ENCODE data around the gene NALCN.

Gene NALCN

DNA sequence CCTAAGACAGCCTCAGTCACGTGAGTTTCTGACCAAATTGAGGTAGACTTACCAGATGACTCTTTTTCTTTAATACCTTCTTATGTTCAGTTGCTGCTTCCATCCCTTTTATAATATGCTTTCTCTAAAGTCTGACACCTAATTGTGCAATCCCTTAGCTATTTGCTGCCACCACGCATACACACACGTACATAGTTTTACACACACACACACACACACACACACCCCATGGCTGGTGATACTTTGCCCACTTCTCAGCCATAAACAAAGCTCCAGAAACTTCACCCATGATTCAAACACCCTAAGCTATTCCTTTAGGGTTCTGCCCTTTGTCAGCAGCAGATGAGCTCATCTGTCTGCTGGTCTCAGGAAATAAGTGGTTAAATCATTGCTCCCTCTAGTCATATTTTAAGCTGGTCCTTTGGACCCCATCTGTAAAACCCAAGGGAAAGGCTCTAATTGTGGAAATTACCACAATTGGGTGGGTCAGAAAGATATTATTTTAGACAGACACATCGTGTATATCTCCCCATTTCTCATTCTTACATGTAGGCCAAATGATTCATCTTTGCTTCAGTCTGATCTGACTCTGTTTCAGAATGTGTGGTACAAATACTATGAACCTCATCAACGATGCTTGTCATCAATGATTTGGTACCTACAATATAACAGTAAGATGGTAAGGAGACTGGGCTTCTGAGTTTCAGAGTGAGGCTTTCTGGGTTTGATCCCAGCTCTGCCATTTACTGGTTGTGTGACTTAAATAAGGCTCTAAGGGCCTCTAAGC is 69.2 kb downstream of the NALCN start:
- TF ChIP-seq TCF12 (IDR thresholded peaks at IDR 0.05; ENCODE audit: low read depth) = no peak
- TF ChIP-seq FOXM1 (IDR thresholded peaks at IDR 0.05; ENCODE audit: borderline replicate concordance, low read depth) = no peak
- TF ChIP-seq TEAD4 (IDR thresholded peaks at IDR 0.05) = no peak
- TF ChIP-seq NFIC (IDR thresholded peaks at IDR 0.05) = no peak
- no peak for TF ChIP-seq YY1 (IDR thresholded peaks at IDR 0.05; ENCODE audit: low read depth)
- TF ChIP-seq, protein P1, sequence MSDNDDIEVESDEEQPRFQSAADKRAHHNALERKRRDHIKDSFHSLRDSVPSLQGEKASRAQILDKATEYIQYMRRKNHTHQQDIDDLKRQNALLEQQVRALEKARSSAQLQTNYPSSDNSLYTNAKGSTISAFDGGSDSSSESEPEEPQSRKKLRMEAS (IDR thresholded peaks at IDR 0.05) = no peak
- TF ChIP-seq, protein P2, sequence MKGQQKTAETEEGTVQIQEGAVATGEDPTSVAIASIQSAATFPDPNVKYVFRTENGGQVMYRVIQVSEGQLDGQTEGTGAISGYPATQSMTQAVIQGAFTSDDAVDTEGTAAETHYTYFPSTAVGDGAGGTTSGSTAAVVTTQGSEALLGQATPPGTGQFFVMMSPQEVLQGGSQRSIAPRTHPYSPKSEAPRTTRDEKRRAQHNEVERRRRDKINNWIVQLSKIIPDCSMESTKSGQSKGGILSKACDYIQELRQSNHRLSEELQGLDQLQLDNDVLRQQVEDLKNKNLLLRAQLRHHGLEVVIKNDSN (IDR thresholded peaks at IDR 0.05) = no peak
- TF ChIP-seq, protein P3, sequence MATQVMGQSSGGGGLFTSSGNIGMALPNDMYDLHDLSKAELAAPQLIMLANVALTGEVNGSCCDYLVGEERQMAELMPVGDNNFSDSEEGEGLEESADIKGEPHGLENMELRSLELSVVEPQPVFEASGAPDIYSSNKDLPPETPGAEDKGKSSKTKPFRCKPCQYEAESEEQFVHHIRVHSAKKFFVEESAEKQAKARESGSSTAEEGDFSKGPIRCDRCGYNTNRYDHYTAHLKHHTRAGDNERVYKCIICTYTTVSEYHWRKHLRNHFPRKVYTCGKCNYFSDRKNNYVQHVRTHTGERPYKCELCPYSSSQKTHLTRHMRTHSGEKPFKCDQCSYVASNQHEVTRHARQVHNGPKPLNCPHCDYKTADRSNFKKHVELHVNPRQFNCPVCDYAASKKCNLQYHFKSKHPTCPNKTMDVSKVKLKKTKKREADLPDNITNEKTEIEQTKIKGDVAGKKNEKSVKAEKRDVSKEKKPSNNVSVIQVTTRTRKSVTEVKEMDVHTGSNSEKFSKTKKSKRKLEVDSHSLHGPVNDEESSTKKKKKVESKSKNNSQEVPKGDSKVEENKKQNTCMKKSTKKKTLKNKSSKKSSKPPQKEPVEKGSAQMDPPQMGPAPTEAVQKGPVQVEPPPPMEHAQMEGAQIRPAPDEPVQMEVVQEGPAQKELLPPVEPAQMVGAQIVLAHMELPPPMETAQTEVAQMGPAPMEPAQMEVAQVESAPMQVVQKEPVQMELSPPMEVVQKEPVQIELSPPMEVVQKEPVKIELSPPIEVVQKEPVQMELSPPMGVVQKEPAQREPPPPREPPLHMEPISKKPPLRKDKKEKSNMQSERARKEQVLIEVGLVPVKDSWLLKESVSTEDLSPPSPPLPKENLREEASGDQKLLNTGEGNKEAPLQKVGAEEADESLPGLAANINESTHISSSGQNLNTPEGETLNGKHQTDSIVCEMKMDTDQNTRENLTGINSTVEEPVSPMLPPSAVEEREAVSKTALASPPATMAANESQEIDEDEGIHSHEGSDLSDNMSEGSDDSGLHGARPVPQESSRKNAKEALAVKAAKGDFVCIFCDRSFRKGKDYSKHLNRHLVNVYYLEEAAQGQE (IDR thresholded peaks at IDR 0.05; ENCODE audit: low read depth) = no peak
- TF ChIP-seq TAF1 (IDR thresholded peaks at IDR 0.05; ENCODE audit: low read depth) = no peak
- TF ChIP-seq CEBPB (IDR thresholded peaks at IDR 0.05) = no peak
- TF ChIP-seq RAD21 (IDR thresholded peaks at IDR 0.05; ENCODE audit: low read depth) = no peak

DNA sequence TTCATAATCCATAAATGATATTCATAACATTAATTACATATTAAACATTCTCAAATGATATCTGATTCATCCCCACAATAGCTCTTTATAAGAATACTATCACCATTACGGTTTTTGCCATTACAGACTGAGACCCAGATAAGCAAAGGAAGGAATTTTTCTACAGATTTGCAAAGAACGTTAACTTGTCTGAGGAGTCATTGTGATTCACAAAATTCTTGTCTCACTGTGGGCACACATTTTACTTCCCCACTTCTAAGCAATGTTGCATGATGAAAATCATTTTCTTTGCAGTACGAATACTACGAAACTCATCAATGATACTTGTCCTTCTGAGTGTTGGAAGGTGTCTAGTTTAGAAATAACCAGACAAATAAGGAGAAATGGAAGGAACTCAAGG is 70.1 kb downstream of the NALCN start:
- TF ChIP-seq, protein P2 (IDR thresholded peaks at IDR 0.05) = no peak
- TF ChIP-seq RAD21 (IDR thresholded peaks at IDR 0.05; ENCODE audit: low read depth) = no peak
- TF ChIP-seq, protein P3 (IDR thresholded peaks at IDR 0.05; ENCODE audit: low read depth) = no peak
- no peak for TF ChIP-seq TAF1 (IDR thresholded peaks at IDR 0.05; ENCODE audit: low read depth)
- TF ChIP-seq NFIC (IDR thresholded peaks at IDR 0.05) = no peak
- no peak for TF ChIP-seq EGR1 (IDR thresholded peaks at IDR 0.05)
- TF ChIP-seq EP300 (IDR thresholded peaks at IDR 0.05; ENCODE audit: borderline replicate concordance) = no peak
- TF ChIP-seq TEAD4 (IDR thresholded peaks at IDR 0.05) = no peak
- no peak for TF ChIP-seq FOXM1 (IDR thresholded peaks at IDR 0.05; ENCODE audit: borderline replicate concordance, low read depth)
- TF ChIP-seq, protein P1 (IDR thresholded peaks at IDR 0.05) = no peak
- no peak for TF ChIP-seq TCF12 (IDR thresholded peaks at IDR 0.05; ENCODE audit: low read depth)
- no peak for TF ChIP-seq YY1 (IDR thresholded peaks at IDR 0.05; ENCODE audit: low read depth)
- no peak for TF ChIP-seq CREB1 (IDR thresholded peaks at IDR 0.05; ENCODE audit: low read depth)
- TF ChIP-seq CEBPB (IDR thresholded peaks at IDR 0.05) = no peak
- no peak for TF ChIP-seq ZBTB7A (IDR thresholded peaks at IDR 0.05; ENCODE audit: low read depth)

DNA sequence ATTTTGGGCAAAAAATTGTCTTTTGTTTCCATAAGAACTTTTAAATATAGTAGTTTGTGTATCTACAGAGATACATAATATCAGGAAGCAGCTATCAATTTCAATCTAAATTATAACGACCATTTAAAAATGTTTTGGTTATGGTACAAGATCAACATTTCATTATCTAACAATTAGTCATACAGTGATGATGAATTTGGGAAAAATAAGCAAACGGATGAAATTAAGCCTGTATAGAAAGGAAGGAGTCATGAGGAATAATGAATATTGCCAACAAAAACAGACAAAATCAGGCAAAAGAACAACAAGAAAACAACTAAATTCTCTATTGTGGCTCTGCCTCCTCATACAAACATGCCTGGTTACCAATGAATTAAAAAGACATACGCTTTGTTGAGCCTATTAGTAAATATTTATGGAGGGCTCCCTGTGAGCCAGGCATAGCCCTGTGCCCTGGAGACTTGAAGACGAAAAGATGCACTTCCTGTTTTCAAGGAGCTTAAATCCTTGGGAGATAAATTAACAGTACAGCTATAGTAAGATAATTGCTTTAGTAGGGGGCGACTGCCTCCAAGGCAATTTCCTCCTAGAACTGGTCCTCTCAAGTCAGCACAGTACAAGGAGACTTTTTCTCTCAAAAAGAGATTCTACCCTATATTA is 73.0 kb downstream of the NALCN start:
- TF ChIP-seq NFIC (IDR thresholded peaks at IDR 0.05) (no peak), TAF1 (IDR thresholded peaks at IDR 0.05; ENCODE audit: low read depth) (no peak), FOXM1 (IDR thresholded peaks at IDR 0.05; ENCODE audit: borderline replicate concordance, low read depth) (no peak), CREB1 (IDR thresholded peaks at IDR 0.05; ENCODE audit: low read depth) (no peak), CEBPB (IDR thresholded peaks at IDR 0.05) (no peak), RAD21 (IDR thresholded peaks at IDR 0.05; ENCODE audit: low read depth) (no peak), EGR1 (IDR thresholded peaks at IDR 0.05) (no peak), TCF12 (IDR thresholded peaks at IDR 0.05; ENCODE audit: low read depth) (no peak)
- TF ChIP-seq, protein P3 (IDR thresholded peaks at IDR 0.05; ENCODE audit: low read depth) = no peak

DNA sequence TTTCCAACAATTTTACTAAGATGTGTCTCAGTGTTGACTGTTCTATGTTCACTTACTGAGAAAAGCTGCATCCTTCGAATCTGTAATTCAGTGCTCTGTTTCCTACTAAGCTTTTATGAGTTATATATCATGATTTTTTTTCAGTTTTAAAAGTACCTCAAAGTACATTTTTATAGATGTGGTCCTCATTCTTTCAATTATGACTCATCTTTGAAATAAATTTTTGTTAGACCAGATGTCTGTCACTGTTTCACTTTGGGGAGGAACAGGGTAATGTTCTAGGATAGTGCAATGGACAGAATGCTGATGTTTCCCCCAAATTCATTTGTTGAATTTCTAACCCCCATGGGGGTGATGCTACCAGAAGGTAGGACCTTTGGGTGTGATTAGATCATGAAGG is 74.8 kb downstream of the NALCN start:
- no peak for TF ChIP-seq ZBTB7A (IDR thresholded peaks at IDR 0.05; ENCODE audit: low read depth)
- no peak for TF ChIP-seq FOXM1 (IDR thresholded peaks at IDR 0.05; ENCODE audit: borderline replicate concordance, low read depth)
- no peak for TF ChIP-seq EGR1 (IDR thresholded peaks at IDR 0.05)
- TF ChIP-seq TCF12 (IDR thresholded peaks at IDR 0.05; ENCODE audit: low read depth) = no peak
- no peak for TF ChIP-seq CEBPB (IDR thresholded peaks at IDR 0.05)
- TF ChIP-seq, protein P3 (IDR thresholded peaks at IDR 0.05; ENCODE audit: low read depth) = no peak
- TF ChIP-seq YY1 (IDR thresholded peaks at IDR 0.05; ENCODE audit: low read depth) = no peak
- TF ChIP-seq, protein P2 (IDR thresholded peaks at IDR 0.05) = no peak
- TF ChIP-seq TAF1 (IDR thresholded peaks at IDR 0.05; ENCODE audit: low read depth) = no peak
- TF ChIP-seq TEAD4 (IDR thresholded peaks at IDR 0.05) = no peak
- TF ChIP-seq EP300 (IDR thresholded peaks at IDR 0.05; ENCODE audit: borderline replicate concordance) = no peak

Measured in Ishikawa (cell line).